Hepatocyte (in vitro differentiated cells): ENCODE measurements around the gene VIPAS39. TPM values are rescaled to one million over a fixed set of nuclear protein-coding genes. Genes with fewer than 3 reads are reported as not detected.

Experiments used
- DNase-seq: peaks from one replicate; pipeline ENCODE4 v3.0.0-alpha.2; 2016; ENCODE audit warnings: low spot score
- H2AFZ ChIP-seq: fragments of 200-600 bp; sonication (generic); 2 replicates; pipeline ENCODE4 v1.6.0; 2016; ENCODE audit warnings: antibody characterized with exemption, mild to moderate bottlenecking
- H3K27ac ChIP-seq: fragments of 200-600 bp; sonication (generic); 2 replicates; pipeline ENCODE4 v1.5.1; 2016; ENCODE audit warnings: mild to moderate bottlenecking
- H3K27me3 ChIP-seq: fragments of 200-600 bp; sonication (generic); 2 replicates; pipeline ENCODE4 v1.6.1; 2016
- H3K36me3 ChIP-seq: fragments of 200-600 bp; sonication (generic); replicated peaks from 2 replicates; pipeline ENCODE4 v1.5.1; 2016; ENCODE audit warnings: low read depth; ENCODE audit not compliant: insufficient read depth
- H3K4me1 ChIP-seq: fragments of 200-600 bp; sonication (generic); 2 replicates; pipeline ENCODE4 v1.5.1; 2016; ENCODE audit warnings: mild to moderate bottlenecking, moderate library complexity; ENCODE audit not compliant: insufficient read depth
- H3K4me2 ChIP-seq: fragments of 200-600 bp; sonication (generic); 2 replicates; pipeline ENCODE4 v1.6.0; 2016
- H3K4me3 ChIP-seq: fragments of 200-600 bp; sonication (generic); 2 replicates; pipeline ENCODE4 v1.5.1; 2016; ENCODE audit warnings: mild to moderate bottlenecking
- H3K79me2 ChIP-seq: fragments of 200-600 bp; sonication (generic); 2 replicates; pipeline ENCODE4 v1.6.0; 2017; ENCODE audit warnings: mild to moderate bottlenecking
- H3K9me2 ChIP-seq: fragments of 200-600 bp; sonication (generic); replicated peaks from 2 replicates; pipeline ENCODE4 v1.6.0; 2017; ENCODE audit warnings: mild to moderate bottlenecking; ENCODE audit not compliant: insufficient read depth
- H3K9me3 ChIP-seq: fragments of 200-600 bp; sonication (generic); 2 replicates; pipeline ENCODE4 v1.5.1; 2016; ENCODE audit warnings: low read depth, mild to moderate bottlenecking
- H4K20me1 ChIP-seq: fragments of 200-600 bp; sonication (generic); 2 replicates; pipeline ENCODE4 v1.6.0; 2016; ENCODE audit warnings: mild to moderate bottlenecking; ENCODE audit not compliant: insufficient read depth, poor library complexity, severe bottlenecking
- EZH2 ChIP-seq: fragments of 200-600 bp; sonication (generic); IDR thresholded peaks from 2 replicates; pipeline ENCODE4 v1.6.1; 2016; ENCODE audit warnings: antibody characterized with exemption, mild to moderate bottlenecking, borderline replicate concordance
- EZH2phosphoT487 ChIP-seq: fragments of 200-600 bp; sonication (generic); IDR thresholded peaks from one replicate; pipeline ENCODE4 v1.6.1; 2018; ENCODE audit warnings: antibody characterized with exemption, mild to moderate bottlenecking, low read depth, moderate library complexity; ENCODE audit not compliant: unreplicated experiment, severe bottlenecking
- WGBS: methylation state at CpG from one replicate; pipeline ENCODE4 v1.1.6; 2016; ENCODE audit warnings: low lambda C conversion rate; ENCODE audit errors: missing lambda C conversion rate; 5-methylcytosine and 5-hydroxymethylcytosine counted together
- polyA plus RNA-seq: library from polyadenylated mRNA; unstranded; fragments of >200 nt; fragmentation: Nextera tagmentation; extraction: Ambion mirVana; gene quantifications from 2 replicates; pipeline ENCODE4 v1.2.1, GENCODE V29; 2016
- small RNA-seq: library from RNA; depleted of rRNA; stranded (forward); fragments of <200 nt; gene quantifications from one replicate; pipeline ENCODE3, GENCODE V24; 2014
- total RNA-seq: library from RNA; depleted of rRNA; stranded (reverse); fragments of >200 nt; gene quantifications from 2 replicates; pipeline ENCODE4 v1.2.3, GENCODE V29; 2014
- TF ChIP-seq, protein P1 (sequence below): fragments of 200-600 bp; sonication (generic); IDR thresholded peaks from 2 replicates; pipeline ENCODE4 v1.5.1; 2016; ENCODE audit warnings: antibody characterized with exemption, mild to moderate bottlenecking; ENCODE audit not compliant: poor library complexity

The VIPAS39 gene
- total and polyA plus RNA-seq, 2 experiments from 2014 or later: 11.7 to 29.2 TPM

DNA sequence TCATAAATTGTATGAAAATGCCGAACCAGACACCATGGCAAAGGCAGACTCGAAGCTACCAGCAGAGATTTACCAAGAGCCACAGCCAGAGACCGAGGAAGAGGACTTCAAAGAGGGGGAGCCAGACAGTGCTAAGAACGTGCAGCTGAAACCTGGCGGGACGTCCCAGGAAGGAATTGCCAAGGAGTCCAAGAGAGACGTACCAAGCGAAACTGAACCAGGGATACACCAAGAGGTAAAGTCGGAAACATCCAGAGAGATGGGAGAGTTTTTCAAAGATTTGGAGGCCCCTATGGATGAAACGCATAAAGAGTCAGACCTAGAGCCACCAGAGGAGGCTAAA, 79.9 kb downstream of the VIPAS39 start:
- Histone ChIP-seq H3K4me2 (peak overlapping the region; percentile 96), H3K4me3 (peak overlapping the region; percentile 88), H2AFZ (peak overlapping the region; percentile 89), H3K36me3 (no peaks in the 10 kb centered on the region), H3K27me3 (no peaks in the 10 kb centered on the region), H3K27ac (peak overlapping the region; percentile 85), H3K79me2 (peaks cover 36% of the 10 kb centered on the region), H3K4me1 (peaks cover 17% of the 10 kb centered on the region), H4K20me1 (no peaks in the 10 kb centered on the region), H3K9me3 (no peaks in the 10 kb centered on the region), H3K9me2 (no peaks in the 10 kb centered on the region)
- TF ChIP-seq EZH2 (no peak), EZH2phosphoT487 (no peak)
- TF ChIP-seq, protein P1, sequence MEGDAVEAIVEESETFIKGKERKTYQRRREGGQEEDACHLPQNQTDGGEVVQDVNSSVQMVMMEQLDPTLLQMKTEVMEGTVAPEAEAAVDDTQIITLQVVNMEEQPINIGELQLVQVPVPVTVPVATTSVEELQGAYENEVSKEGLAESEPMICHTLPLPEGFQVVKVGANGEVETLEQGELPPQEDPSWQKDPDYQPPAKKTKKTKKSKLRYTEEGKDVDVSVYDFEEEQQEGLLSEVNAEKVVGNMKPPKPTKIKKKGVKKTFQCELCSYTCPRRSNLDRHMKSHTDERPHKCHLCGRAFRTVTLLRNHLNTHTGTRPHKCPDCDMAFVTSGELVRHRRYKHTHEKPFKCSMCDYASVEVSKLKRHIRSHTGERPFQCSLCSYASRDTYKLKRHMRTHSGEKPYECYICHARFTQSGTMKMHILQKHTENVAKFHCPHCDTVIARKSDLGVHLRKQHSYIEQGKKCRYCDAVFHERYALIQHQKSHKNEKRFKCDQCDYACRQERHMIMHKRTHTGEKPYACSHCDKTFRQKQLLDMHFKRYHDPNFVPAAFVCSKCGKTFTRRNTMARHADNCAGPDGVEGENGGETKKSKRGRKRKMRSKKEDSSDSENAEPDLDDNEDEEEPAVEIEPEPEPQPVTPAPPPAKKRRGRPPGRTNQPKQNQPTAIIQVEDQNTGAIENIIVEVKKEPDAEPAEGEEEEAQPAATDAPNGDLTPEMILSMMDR: no peak
- WGBS: 19% methylated on average over 10 of the region's 10 CpGs
- DNase-seq: no peak

DNA sequence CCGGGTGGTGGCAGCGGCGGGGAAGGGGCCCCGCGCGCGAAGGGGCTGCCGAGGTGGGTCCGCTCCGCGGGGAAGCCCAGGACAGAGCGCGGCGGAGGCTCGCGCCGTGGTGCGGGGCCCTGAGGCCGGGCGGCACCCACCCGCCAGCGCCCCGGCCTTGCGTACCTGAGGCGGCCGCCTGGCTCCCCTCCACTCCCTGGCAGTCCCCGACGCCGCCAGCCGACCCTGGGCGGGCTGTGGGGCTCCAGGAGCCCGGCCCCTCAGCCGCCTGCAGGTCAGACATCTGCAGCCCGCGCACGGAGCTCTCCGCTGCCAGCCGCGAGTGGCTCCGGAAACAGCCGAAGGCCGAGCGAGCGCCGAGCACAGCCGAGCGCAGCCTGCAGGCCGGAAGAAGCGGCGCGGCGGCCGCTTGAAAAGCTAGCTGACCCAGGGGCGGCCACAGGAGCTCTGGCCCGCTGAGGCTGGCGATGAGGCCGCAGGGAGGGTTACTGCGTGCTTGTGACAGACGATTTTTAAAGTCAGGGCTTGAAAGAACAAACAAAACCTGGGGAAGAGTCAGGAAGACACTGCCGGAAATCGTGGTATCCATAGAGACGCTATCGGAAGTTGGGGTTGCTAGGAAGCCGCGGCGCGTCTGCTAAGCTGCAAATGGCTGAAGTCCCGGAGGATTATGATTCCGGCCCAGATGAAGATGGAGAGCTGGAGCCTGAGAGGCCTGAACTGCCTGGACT, 80.5 kb downstream of the VIPAS39 start, which contains the start of the genes SAMD15 and TMED8:
SAMD15 (plus strand) TSS at position 609 of the 731 bp plus-strand sequence; CDS start at position 649, 40 bp downstream.
TMED8 (minus strand) TSS at position 324 of the 731 bp plus-strand sequence; CDS start at position 283, 41 bp downstream.
- no peaks in the 10 kb centered on the region for H3K9me3 ChIP-seq
- H3K4me3 ChIP-seq: peak within 1 kb of the TSS; percentile 88
- H3K4me2 ChIP-seq: peak within 1 kb of the TSS; percentile 96
- peak within 1 kb of the TSS; percentile 89 for H2AFZ ChIP-seq
- 1% methylated on average over 68 of the region's 69 CpGs for WGBS
- H3K36me3 ChIP-seq: no peaks in the 10 kb centered on the region
- peaks cover 23% of the 10 kb centered on the region for H3K4me1 ChIP-seq
- peak within 1 kb of the TSS; percentile 85 for H3K27ac ChIP-seq
- TF ChIP-seq, protein P1: peak; percentile 37
- TF ChIP-seq EZH2 (no peak), EZH2phosphoT487 (no peak)
- H3K27me3 ChIP-seq: no peaks in the 10 kb centered on the region
- DNase-seq: peak; percentile 92
- H4K20me1 ChIP-seq: no peaks in the 10 kb centered on the region
- H3K79me2 ChIP-seq: peaks cover 38% of the 10 kb centered on the region
- no peaks in the 10 kb centered on the region for H3K9me2 ChIP-seq

Small RNAs within 50 kb of the gene (small RNA-seq; reads per million reads assigned to genes)
- not detected for gene RF00404

Other genes with a start within 250 kb of the VIPAS39 start
- not detected in 2 replicates for gene NGB, start 186.4 kb downstream of the VIPAS39 start, total RNA-seq
- gene NGB, start 186.4 kb downstream of the VIPAS39 start, polyA plus RNA-seq: not detected in 2 replicates
- 13.7 and 21.1 TPM in 2 replicates for gene POMT2, start 136.7 kb downstream of the VIPAS39 start, total RNA-seq
- gene POMT2, start 136.7 kb downstream of the VIPAS39 start, polyA plus RNA-seq: 28.7 and 39.3 TPM in 2 replicates
- 34.7 and 37.6 TPM in 2 replicates for gene GSTZ1, start 136.6 kb downstream of the VIPAS39 start, total RNA-seq
- gene GSTZ1, start 136.6 kb downstream of the VIPAS39 start, polyA plus RNA-seq: 23.5 and 23.9 TPM in 2 replicates
- gene TMED8, start 80.5 kb downstream of the VIPAS39 start, total RNA-seq: 15.8 and 16.0 TPM in 2 replicates
- gene TMED8, start 80.5 kb downstream of the VIPAS39 start, polyA plus RNA-seq: 4.0 and 4.2 TPM in 2 replicates
- gene SAMD15, start 80.2 kb downstream of the VIPAS39 start, total RNA-seq: 0.90 and 1.2 TPM in 2 replicates
- gene SAMD15, start 80.2 kb downstream of the VIPAS39 start, polyA plus RNA-seq: 0.51 and 2.2 TPM in 2 replicates
- 0.13 and 0.40 TPM in 2 replicates for gene NOXRED1, start 34.1 kb downstream of the VIPAS39 start, total RNA-seq
- 0.10 TPM in 1 of 2 replicates, not detected in the other for gene NOXRED1, start 34.1 kb downstream of the VIPAS39 start, polyA plus RNA-seq
- 111 and 126 TPM in 2 replicates for gene AHSA1, start 492 bp upstream of the VIPAS39 start, total RNA-seq
- 127 and 128 TPM in 2 replicates for gene AHSA1, start 492 bp upstream of the VIPAS39 start, polyA plus RNA-seq
- gene ISM2, start 41.2 kb upstream of the VIPAS39 start, total RNA-seq: 5.1 and 8.1 TPM in 2 replicates
- gene ISM2, start 41.2 kb upstream of the VIPAS39 start, polyA plus RNA-seq: 6.3 and 9.0 TPM in 2 replicates
- gene SPTLC2, start 159.0 kb upstream of the VIPAS39 start, total RNA-seq: 33.6 and 34.3 TPM in 2 replicates
- 31.4 and 34.2 TPM in 2 replicates for gene SPTLC2, start 159.0 kb upstream of the VIPAS39 start, polyA plus RNA-seq